Endodermal cell (in vitro differentiated cells): ENCODE data around the gene TRABD2B. TPM values are rescaled to one million over a fixed set of nuclear protein-coding genes. Genes with fewer than 3 reads are reported as not detected.

Source experiments
- DNase-seq: peaks from one replicate; pipeline ENCODE4 v3.0.0-alpha.2; 2017
- H3K27ac ChIP-seq: 2 replicates; pipeline ENCODE4 v1.5.1; 2013; ENCODE audit warnings: mild to moderate bottlenecking, low read depth, low read length, moderate library complexity
- H3K27me3 ChIP-seq: 2 replicates; pipeline ENCODE4 v1.6.1; 2013; ENCODE audit warnings: mild to moderate bottlenecking, low read length, moderate library complexity; ENCODE audit not compliant: insufficient read depth, control insufficient read depth, poor library complexity, severe bottlenecking
- H3K36me3 ChIP-seq: 2 replicates; pipeline ENCODE4 v1.7.0; 2013; ENCODE audit warnings: mild to moderate bottlenecking, low read length, moderate library complexity; ENCODE audit not compliant: control insufficient read depth, insufficient read depth
- H3K4me1 ChIP-seq: one replicate; pipeline ENCODE4 v1.7.0; 2013; ENCODE audit warnings: low read length; ENCODE audit not compliant: control insufficient read depth, insufficient read depth
- H3K4me3 ChIP-seq: 2 replicates; pipeline ENCODE4 v1.5.1; 2013; ENCODE audit warnings: mild to moderate bottlenecking, low read length, moderate library complexity
- H3K9ac ChIP-seq: 2 replicates; pipeline ENCODE4 v1.6.1; 2013; ENCODE audit warnings: mild to moderate bottlenecking, low read length, moderate library complexity; ENCODE audit not compliant: poor library complexity, severe bottlenecking; ENCODE audit errors: extremely low read depth
- H3K9me3 ChIP-seq: 2 replicates; pipeline ENCODE4 v1.6.1; 2013; ENCODE audit warnings: mild to moderate bottlenecking, low read length, moderate library complexity; ENCODE audit not compliant: control insufficient read depth
- H3K27ac Mint-ChIP-seq: 2 replicates; pipeline ENCODE4 v1.8.0; 2020; ENCODE audit warnings: mixed read lengths
- H3K27me3 Mint-ChIP-seq: 2 replicates; pipeline ENCODE4 v1.8.0; 2021; ENCODE audit warnings: mild to moderate bottlenecking, mixed read lengths; ENCODE audit not compliant: insufficient read depth
- H3K36me3 Mint-ChIP-seq: 2 replicates; pipeline ENCODE4 v1.8.0; 2020; ENCODE audit warnings: low read depth, mixed read lengths
- H3K4me1 Mint-ChIP-seq: 2 replicates; pipeline ENCODE4 v1.8.0; 2020; ENCODE audit warnings: mixed read lengths
- H3K4me3 Mint-ChIP-seq: 2 replicates; pipeline ENCODE4 v1.8.0; 2020; ENCODE audit warnings: mild to moderate bottlenecking, moderate library complexity, mixed read lengths
- H3K9me3 Mint-ChIP-seq: 2 replicates; pipeline ENCODE4 v1.8.0; 2020; ENCODE audit warnings: mild to moderate bottlenecking, mixed read lengths
- WGBS, 2 experiments: methylation state at CpG; one replicate each; pipeline versions ENCODE4 v1.1.5 to v1.1.7; 2013; ENCODE audit warnings: missing lambda C conversion rate in 2 of 2, mixed read lengths in 1 of 2; ENCODE audit not compliant: insufficient coverage in 1 of 2, insufficient read length in 1 of 2; 5-methylcytosine and 5-hydroxymethylcytosine counted together
- total RNA-seq, 2 donors: library from RNA; stranded (reverse); fragmentation: NEBNext Ultra II Directional in 1 of 2; extraction: Animal tissue kit (Norgen Biotek cat#: 25700) in 1 of 2; gene quantifications; 2 replicates in 1 of 2; 3 replicates in 1 of 2; pipeline ENCODE4 v1.2.1, GENCODE V29; 2021
- TF ChIP-seq, protein P1 (sequence below): fragments of 200-600 bp; sonication (generic); conservative IDR thresholded peaks from 2 replicates; pipeline ENCODE4 v1.5.0; 2021; ENCODE audit warnings: antibody characterized with exemption, mild to moderate bottlenecking

The TRABD2B gene
- total RNA-seq, 2 donors from 2014 or later: 24.4 to 28.0 TPM

DNA sequence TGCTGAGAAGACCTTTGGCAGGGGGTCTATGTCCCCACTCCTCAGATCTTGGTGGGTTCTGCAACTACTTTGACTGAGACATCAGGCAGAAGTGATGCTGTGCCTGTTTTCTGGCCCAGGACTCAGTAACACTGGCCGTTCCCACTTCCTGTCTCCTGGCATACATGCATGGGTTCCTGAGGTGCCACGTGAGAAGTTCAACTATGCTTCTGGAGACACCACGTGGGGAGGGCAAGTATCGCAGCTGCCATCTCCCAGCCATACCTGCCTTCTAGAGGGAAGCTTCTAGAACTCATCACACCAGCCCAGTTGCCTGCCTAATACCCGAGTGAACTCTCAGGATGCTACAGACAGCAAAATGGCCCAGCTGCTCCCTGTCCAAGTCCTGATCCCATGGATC lies 65.8 kb downstream of the TRABD2B start:
- DNase-seq: peak; percentile 72
- Histone ChIP-seq H3K9me3 (no peaks in the 10 kb centered on the region), H3K4me1 (no peaks in the 10 kb centered on the region), H3K4me3 (no peak overlapping the region), H3K27ac (no peak overlapping the region), H3K36me3 (peaks cover 14% of the 10 kb centered on the region), H3K9ac (no peak overlapping the region), H3K27me3 (no peaks in the 10 kb centered on the region)
- Mint-ChIP-seq H3K27ac (no peak overlapping the region), H3K4me3 (no peak overlapping the region), H3K27me3 (no peaks in the 10 kb centered on the region), H3K4me1 (peaks cover 7% of the 10 kb centered on the region), H3K36me3 (no peaks in the 10 kb centered on the region), H3K9me3 (no peaks in the 10 kb centered on the region)
- TF ChIP-seq, protein P1, sequence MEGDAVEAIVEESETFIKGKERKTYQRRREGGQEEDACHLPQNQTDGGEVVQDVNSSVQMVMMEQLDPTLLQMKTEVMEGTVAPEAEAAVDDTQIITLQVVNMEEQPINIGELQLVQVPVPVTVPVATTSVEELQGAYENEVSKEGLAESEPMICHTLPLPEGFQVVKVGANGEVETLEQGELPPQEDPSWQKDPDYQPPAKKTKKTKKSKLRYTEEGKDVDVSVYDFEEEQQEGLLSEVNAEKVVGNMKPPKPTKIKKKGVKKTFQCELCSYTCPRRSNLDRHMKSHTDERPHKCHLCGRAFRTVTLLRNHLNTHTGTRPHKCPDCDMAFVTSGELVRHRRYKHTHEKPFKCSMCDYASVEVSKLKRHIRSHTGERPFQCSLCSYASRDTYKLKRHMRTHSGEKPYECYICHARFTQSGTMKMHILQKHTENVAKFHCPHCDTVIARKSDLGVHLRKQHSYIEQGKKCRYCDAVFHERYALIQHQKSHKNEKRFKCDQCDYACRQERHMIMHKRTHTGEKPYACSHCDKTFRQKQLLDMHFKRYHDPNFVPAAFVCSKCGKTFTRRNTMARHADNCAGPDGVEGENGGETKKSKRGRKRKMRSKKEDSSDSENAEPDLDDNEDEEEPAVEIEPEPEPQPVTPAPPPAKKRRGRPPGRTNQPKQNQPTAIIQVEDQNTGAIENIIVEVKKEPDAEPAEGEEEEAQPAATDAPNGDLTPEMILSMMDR: peak; percentile 55
- WGBS, 2 experiments: 89 to 100% methylated on average over 2 to 5 of the region's 5 CpGs

DNA sequence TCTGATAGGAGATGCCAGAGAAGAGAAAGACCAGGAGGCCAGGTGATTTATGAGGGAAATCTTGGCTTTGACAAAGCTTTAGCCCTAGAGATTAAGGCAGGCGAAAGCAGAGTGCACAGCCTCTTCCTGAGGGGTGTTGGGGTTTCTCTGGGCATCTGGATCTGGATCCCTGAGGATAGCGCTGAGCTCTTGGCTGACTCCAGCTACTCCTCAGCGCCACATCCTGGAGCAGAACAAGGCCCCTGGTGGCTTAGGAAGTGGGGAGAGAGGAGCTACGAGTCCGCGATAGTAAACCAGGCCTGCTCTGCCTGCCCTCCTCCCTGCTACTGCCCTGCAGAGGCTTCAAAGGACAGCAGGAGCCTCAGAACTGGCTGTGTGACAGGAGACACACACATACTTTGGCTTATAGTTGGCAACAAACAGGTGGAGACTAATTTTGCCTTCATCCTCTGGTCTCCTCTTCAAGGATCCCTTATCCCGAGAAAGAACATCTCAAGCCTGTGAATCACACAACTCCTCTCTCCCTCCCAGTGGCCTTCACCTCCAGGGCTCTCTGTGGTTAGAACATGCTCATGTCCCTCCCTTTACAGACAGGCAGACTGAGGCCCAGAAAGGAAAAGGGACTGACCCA lies 66.9 kb downstream of the TRABD2B start:
- 91 to 93% methylated on average over 4 to 7 of the region's 7 CpGs for WGBS, 2 experiments
- Mint-ChIP-seq H3K27me3 (no peaks in the 10 kb centered on the region), H3K9me3 (no peaks in the 10 kb centered on the region), H3K27ac (no peak overlapping the region), H3K4me3 (no peak overlapping the region), H3K4me1 (peaks cover 7% of the 10 kb centered on the region), H3K36me3 (no peaks in the 10 kb centered on the region)
- Histone ChIP-seq H3K27ac (no peak overlapping the region), H3K4me1 (no peaks in the 10 kb centered on the region), H3K9ac (no peak overlapping the region), H3K36me3 (peaks cover 14% of the 10 kb centered on the region), H3K27me3 (no peaks in the 10 kb centered on the region), H3K9me3 (no peaks in the 10 kb centered on the region), H3K4me3 (no peak overlapping the region)
- DNase-seq: no peak
- TF ChIP-seq, protein P1: no peak

DNA sequence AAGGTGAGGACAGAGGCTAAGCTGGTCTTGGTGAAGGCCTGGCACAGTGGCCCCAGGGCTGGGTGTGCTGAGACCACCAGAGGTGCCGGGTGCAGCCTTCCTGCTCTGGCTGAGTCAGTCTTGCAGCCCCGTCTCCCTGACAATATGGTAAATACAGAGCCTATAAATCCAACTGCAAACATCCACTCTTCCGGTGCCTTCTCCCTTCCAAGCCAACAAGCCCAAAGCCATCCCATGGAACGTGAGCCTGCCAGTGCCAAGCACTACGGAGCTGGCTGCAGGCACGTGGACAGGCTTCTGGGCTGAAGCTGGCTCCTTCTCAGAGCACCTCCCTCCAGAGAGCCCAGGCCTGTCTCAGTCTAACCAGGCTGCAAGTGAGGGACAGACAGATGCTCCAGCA lies 70.0 kb downstream of the TRABD2B start:
- no peaks in the 10 kb centered on the region for H3K9me3 ChIP-seq
- no peaks in the 10 kb centered on the region for H3K27me3 ChIP-seq
- H3K27ac ChIP-seq: no peak overlapping the region
- Mint-ChIP-seq H3K27me3 (no peaks in the 10 kb centered on the region), H3K4me3 (no peak overlapping the region), H3K27ac (no peak overlapping the region), H3K9me3 (no peaks in the 10 kb centered on the region), H3K36me3 (peaks cover 5% of the 10 kb centered on the region), H3K4me1 (peaks cover 3% of the 10 kb centered on the region)
- DNase-seq: no peak
- H3K9ac ChIP-seq: no peak overlapping the region
- no peak overlapping the region for H3K4me3 ChIP-seq
- TF ChIP-seq, protein P1: no peak
- 90 to 96% methylated on average over 4 to 6 of the region's 6 CpGs for WGBS, 2 experiments
- no peaks in the 10 kb centered on the region for H3K4me1 ChIP-seq
- H3K36me3 ChIP-seq: peaks cover 23% of the 10 kb centered on the region
